ENCODE measurements around the gene VAPB.

DNA sequence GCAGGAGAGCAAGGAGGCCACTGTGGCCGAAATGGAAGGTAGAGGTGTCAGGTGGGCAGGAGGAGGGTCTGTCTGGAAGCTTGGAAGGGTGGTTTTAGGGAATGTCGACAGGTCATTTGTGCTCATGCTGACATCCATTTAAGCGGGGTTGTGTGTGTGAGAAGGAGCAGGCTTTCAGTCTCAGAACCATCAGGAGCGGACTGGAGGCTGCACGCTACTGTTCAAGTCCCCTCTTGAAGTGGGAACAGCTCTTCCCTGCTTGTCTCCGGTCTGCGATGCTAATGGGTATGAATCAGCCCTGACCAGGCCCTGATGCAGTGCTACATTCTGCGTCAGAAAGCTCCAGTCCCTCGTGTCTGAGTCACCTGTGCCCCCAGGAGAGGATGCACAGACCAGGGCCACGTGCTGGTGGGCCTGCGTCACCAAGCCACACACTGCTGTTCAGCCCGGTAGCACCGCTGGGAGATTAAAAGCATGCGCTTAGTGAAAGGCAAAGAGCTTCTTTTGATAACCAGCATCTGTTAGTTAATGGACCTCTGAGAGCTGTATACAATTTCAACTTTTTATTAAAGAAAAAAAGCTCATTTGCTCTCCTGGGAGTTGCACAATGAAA lies 68.2 kb downstream of the VAPB start:
- TF ChIP-seq, protein P1, sequence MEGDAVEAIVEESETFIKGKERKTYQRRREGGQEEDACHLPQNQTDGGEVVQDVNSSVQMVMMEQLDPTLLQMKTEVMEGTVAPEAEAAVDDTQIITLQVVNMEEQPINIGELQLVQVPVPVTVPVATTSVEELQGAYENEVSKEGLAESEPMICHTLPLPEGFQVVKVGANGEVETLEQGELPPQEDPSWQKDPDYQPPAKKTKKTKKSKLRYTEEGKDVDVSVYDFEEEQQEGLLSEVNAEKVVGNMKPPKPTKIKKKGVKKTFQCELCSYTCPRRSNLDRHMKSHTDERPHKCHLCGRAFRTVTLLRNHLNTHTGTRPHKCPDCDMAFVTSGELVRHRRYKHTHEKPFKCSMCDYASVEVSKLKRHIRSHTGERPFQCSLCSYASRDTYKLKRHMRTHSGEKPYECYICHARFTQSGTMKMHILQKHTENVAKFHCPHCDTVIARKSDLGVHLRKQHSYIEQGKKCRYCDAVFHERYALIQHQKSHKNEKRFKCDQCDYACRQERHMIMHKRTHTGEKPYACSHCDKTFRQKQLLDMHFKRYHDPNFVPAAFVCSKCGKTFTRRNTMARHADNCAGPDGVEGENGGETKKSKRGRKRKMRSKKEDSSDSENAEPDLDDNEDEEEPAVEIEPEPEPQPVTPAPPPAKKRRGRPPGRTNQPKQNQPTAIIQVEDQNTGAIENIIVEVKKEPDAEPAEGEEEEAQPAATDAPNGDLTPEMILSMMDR (optimal IDR thresholded peaks at IDR 0.05 in 1 of 3, IDR thresholded peaks at IDR 0.05 in 1 of 3, conservative IDR thresholded peaks at IDR 0.05 in 1 of 3; ENCODE audit: extremely low read depth in 1 of 3, insufficient read depth in 2 of 3, low read length in 3 of 3), result no peak
- no peak for TF ChIP-seq EZH2 (IDR thresholded peaks at IDR 0.05; ENCODE audit: low read length)
